Mammary epithelial cell (primary cell): Measurements from ENCODE around the gene EFCAB8.

ENCODE experiments used
- CTCF ChIP-seq, 2 donors: IDR thresholded peaks in 1 of 2; conservative IDR thresholded peaks in 1 of 2; 2 replicates each; pipeline ENCODE4 v1.5.1; 2011 to 2012; ENCODE audit warnings: inconsistent platforms in 2 of 2, low read length in 2 of 2, mild to moderate bottlenecking in 2 of 2, control low read depth in 1 of 2, low read depth in 1 of 2; ENCODE audit not compliant: insufficient read depth in 1 of 2; ENCODE audit errors: extremely low read depth in 1 of 2
- EZH2 ChIP-seq: IDR thresholded peaks from 2 replicates; pipeline ENCODE4 v1.6.1; 2012; ENCODE audit warnings: low read length, inconsistent platforms, borderline replicate concordance

DNA sequence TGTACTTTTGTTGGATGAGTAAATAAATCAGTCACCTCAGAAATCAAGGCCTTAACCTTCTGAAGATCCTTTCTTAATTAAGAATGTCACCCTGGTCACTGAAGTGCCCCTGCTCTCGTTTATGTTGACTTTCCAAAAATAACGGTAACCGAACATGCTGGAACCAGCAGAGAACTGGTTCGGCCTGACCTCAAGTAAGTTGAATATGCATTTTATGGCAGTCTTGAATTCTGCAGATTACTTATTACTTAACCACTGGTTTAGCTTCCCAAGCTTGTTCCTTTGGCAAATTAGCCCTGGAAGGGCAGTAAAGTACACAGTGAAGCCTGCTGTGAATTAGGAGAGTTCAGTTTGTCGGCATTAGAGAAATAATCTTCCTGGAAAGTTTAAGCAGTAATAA, 26.7 kb upstream of the EFCAB8 start:
- TF ChIP-seq CTCF (conservative IDR thresholded peaks at IDR 0.05 in 1 of 2, IDR thresholded peaks at IDR 0.05 in 1 of 2; ENCODE audit: extremely low read depth in 1 of 2, insufficient read depth in 1 of 2, low read depth in 1 of 2, low read length in 2 of 2) = no peak
- no peak for TF ChIP-seq EZH2
